ENCODE measurements around the gene ITPK1.

DNA sequence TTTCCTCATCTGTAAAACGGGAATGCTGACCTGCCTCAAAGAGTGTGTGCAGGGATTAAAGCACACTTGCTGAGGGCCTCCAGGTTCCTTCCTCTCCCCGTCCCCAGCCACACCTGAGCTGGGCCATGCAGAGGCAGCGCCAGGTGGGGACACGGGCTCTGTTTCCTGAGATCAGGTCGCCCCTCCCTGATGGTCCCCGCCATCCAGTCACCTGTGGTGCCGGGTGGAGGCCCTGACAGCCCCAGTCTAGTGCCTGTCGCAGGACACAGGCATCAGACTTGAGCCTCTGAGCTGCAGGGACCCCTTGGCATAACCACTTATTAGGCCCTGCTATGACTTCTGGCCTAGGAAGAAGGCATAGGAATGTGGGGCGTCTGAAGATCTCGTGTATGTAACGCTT lies 180.3 kb downstream of the ITPK1 start:
- TF ChIP-seq, protein P1, sequence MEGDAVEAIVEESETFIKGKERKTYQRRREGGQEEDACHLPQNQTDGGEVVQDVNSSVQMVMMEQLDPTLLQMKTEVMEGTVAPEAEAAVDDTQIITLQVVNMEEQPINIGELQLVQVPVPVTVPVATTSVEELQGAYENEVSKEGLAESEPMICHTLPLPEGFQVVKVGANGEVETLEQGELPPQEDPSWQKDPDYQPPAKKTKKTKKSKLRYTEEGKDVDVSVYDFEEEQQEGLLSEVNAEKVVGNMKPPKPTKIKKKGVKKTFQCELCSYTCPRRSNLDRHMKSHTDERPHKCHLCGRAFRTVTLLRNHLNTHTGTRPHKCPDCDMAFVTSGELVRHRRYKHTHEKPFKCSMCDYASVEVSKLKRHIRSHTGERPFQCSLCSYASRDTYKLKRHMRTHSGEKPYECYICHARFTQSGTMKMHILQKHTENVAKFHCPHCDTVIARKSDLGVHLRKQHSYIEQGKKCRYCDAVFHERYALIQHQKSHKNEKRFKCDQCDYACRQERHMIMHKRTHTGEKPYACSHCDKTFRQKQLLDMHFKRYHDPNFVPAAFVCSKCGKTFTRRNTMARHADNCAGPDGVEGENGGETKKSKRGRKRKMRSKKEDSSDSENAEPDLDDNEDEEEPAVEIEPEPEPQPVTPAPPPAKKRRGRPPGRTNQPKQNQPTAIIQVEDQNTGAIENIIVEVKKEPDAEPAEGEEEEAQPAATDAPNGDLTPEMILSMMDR (IDR thresholded peaks at IDR 0.05) = no peak
- no peak for TF ChIP-seq POLR2A (IDR thresholded peaks at IDR 0.05)
- no peak for TF ChIP-seq EP300 (IDR thresholded peaks at IDR 0.05; ENCODE audit: low read depth)

All from transverse colon (tissue), 3 donors.